Neural cell (in vitro differentiated cells): ENCODE results near the gene TMEM115. TPM values are rescaled to one million over a fixed set of nuclear protein-coding genes. Genes with fewer than 3 reads are reported as not detected.

Source experiments
- H2AFZ ChIP-seq: fragments of 200-600, 300-800 bp; sonication (generic), shearing (Covaris generic); 2 replicates; pipeline ENCODE4 v1.6.0; 2014; ENCODE audit warnings: low read depth, mild to moderate bottlenecking, antibody characterized with exemption, low read length, moderate library complexity
- H3F3A ChIP-seq: fragments of 200-600 bp; shearing (Covaris generic); 2 replicates; pipeline ENCODE4 v1.6.1; 2016; ENCODE audit warnings: mild to moderate bottlenecking, moderate library complexity, mixed read lengths, antibody characterized with exemption, low read length; ENCODE audit not compliant: insufficient read depth, poor library complexity, severe bottlenecking
- H3K27ac ChIP-seq: fragments of 200-600, 300-800 bp; sonication (generic), shearing (Covaris generic); 2 replicates; pipeline ENCODE4 v1.5.1; 2014; ENCODE audit warnings: mild to moderate bottlenecking, low read length, moderate library complexity
- H3K27me3 ChIP-seq: fragments of 300-800, 200-600 bp; sonication (generic), shearing (Covaris generic); 2 replicates; pipeline ENCODE4 v1.6.0; 2014; ENCODE audit warnings: mild to moderate bottlenecking, low read depth, low read length, moderate library complexity; ENCODE audit not compliant: insufficient read depth
- H3K36me3 ChIP-seq: fragments of 300-800, 200-600 bp; sonication (generic), shearing (Covaris generic); 2 replicates; pipeline ENCODE4 v1.5.1; 2014; ENCODE audit warnings: mild to moderate bottlenecking, antibody characterized with exemption, low read length, moderate library complexity; ENCODE audit not compliant: insufficient read depth
- H3K4me2 ChIP-seq: fragments of 300-800, 200-600 bp; sonication (generic), shearing (Covaris generic); 2 replicates; pipeline ENCODE4 v1.6.0; 2014; ENCODE audit warnings: mild to moderate bottlenecking, low read length
- H3K4me3 ChIP-seq: fragments of 300-800, 200-600 bp; sonication (generic), shearing (Covaris generic); 2 replicates; pipeline ENCODE4 v1.5.1; 2014; ENCODE audit warnings: mild to moderate bottlenecking, low read length, moderate library complexity
- H3K79me2 ChIP-seq: fragments of 200-600 bp; shearing (Covaris generic); replicated peaks from 2 replicates; pipeline ENCODE4 v1.6.0; 2014; ENCODE audit warnings: mild to moderate bottlenecking, low read length, moderate library complexity; ENCODE audit not compliant: insufficient read depth
- H3K9ac ChIP-seq: fragments of 300-800, 200-600 bp; sonication (generic), shearing (Covaris generic); 2 replicates; pipeline ENCODE4 v1.6.1; 2016; ENCODE audit warnings: mild to moderate bottlenecking, low read length, mixed read lengths
- H3K9me2 ChIP-seq: fragments of 200-600 bp; shearing (Covaris generic); 2 replicates; pipeline ENCODE4 v1.6.1; 2016; ENCODE audit warnings: mild to moderate bottlenecking, low read length, mixed read lengths; ENCODE audit not compliant: insufficient read depth
- H3K9me3 ChIP-seq: fragments of 200-600, 300-800 bp; sonication (generic), shearing (Covaris generic); 2 replicates; pipeline ENCODE4 v1.6.1; 2016; ENCODE audit warnings: mild to moderate bottlenecking, mixed run types, low read length, moderate library complexity, mixed read lengths
- H4K20me1 ChIP-seq: fragments of 200-600 bp; shearing (Covaris generic); 2 replicates; pipeline ENCODE4 v1.6.1; 2016; ENCODE audit warnings: mild to moderate bottlenecking, mixed run types; ENCODE audit not compliant: insufficient read depth
- EP300 ChIP-seq: fragments of 450-650 bp; conservative IDR thresholded peaks from 2 replicates; pipeline ENCODE4 v1.6.1; 2014; ENCODE audit warnings: antibody characterized with exemption, mild to moderate bottlenecking, moderate library complexity; ENCODE audit not compliant: poor library complexity, severe bottlenecking
- EZH2 ChIP-seq: fragments of 200-600, 300-800 bp; shearing (Covaris generic), sonication (generic); IDR thresholded peaks from 2 replicates; pipeline ENCODE4 v1.6.1; 2014; ENCODE audit warnings: antibody characterized with exemption, low read length, borderline replicate concordance, mild to moderate bottlenecking; ENCODE audit not compliant: insufficient read depth, poor library complexity, severe bottlenecking
- MXI1 ChIP-seq: fragments of 450-650 bp; conservative IDR thresholded peaks from 2 replicates; pipeline ENCODE4 v1.6.1; 2014; ENCODE audit warnings: antibody characterized with exemption, mild to moderate bottlenecking; ENCODE audit not compliant: poor library complexity, severe bottlenecking
- POLR2AphosphoS5 ChIP-seq: IDR thresholded peaks from 2 replicates; pipeline ENCODE4 v1.6.1; 2012
- RAD21 ChIP-seq: fragments of 450-650 bp; conservative IDR thresholded peaks from 2 replicates; pipeline ENCODE4 v1.6.1; 2014; ENCODE audit warnings: antibody characterized with exemption, mild to moderate bottlenecking, moderate library complexity
- SMC3 ChIP-seq: fragments of 450-650 bp; conservative IDR thresholded peaks from 2 replicates; pipeline ENCODE4 v1.6.1; 2014; ENCODE audit warnings: antibody characterized with exemption, mild to moderate bottlenecking, moderate library complexity; ENCODE audit not compliant: poor library complexity
- TAF1 ChIP-seq: IDR thresholded peaks from 2 replicates; pipeline ENCODE4 v1.6.1; 2012; ENCODE audit warnings: low read depth
- polyA plus RNA-seq: library from polyadenylated mRNA; depleted of rRNA; stranded (reverse); fragments of >200 nt; gene quantifications from 2 replicates; pipeline ENCODE4 v1.2.3, GENCODE V29; 2014
- TF ChIP-seq, protein P1 (sequence below): fragments of 450-650 bp; IDR thresholded peaks from 2 replicates; pipeline ENCODE4 v1.5.1; 2014; ENCODE audit warnings: antibody characterized with exemption, mild to moderate bottlenecking, moderate library complexity; ENCODE audit not compliant: poor library complexity, severe bottlenecking
- TF ChIP-seq, protein P2 (sequence below): IDR thresholded peaks from 2 replicates; pipeline ENCODE4 v1.6.1; 2012; ENCODE audit warnings: borderline replicate concordance

Gene TMEM115
- polyA plus RNA-seq, 1 donor from 2014 or later = 17.8 TPM

DNA sequence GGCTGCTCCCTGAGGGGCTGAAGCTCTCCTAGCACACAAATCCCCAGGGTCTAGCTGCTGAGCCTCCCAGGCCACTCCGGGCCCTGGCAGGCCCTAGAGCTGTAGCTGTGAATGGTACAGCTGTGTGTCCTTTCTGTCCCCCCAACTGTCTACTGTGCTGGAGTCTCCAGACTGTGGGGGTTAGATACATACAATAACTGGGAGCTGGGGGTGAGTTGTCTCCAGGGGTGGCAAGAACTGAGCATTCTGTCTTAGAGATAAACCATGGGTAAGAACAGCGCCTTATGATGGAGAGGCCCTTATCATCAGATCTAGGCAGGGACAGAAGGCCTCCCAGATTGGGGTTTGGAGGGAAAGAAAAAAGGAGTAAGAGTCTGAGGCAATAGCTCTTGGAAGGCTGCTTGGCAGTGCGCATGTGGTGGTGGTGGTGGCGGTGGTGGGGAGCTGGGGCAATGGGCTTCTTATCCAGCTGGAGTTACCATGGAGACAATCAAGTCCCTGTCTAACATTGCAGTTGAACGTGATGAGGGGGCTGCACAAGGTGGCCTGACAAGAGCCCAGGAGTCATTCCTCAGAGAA, 5.0 kb downstream of the TMEM115 start:
- H3K27ac ChIP-seq = no peak overlapping the region
- H3K9me3 ChIP-seq = no peaks in the 10 kb centered on the region
- H3K27me3 ChIP-seq = no peaks in the 10 kb centered on the region
- peaks cover 45% of the 10 kb centered on the region for H3K79me2 ChIP-seq
- no peaks in the 10 kb centered on the region for H3K9me2 ChIP-seq
- no peak for TF ChIP-seq POLR2AphosphoS5
- no peak for TF ChIP-seq TAF1
- TF ChIP-seq, protein P1, sequence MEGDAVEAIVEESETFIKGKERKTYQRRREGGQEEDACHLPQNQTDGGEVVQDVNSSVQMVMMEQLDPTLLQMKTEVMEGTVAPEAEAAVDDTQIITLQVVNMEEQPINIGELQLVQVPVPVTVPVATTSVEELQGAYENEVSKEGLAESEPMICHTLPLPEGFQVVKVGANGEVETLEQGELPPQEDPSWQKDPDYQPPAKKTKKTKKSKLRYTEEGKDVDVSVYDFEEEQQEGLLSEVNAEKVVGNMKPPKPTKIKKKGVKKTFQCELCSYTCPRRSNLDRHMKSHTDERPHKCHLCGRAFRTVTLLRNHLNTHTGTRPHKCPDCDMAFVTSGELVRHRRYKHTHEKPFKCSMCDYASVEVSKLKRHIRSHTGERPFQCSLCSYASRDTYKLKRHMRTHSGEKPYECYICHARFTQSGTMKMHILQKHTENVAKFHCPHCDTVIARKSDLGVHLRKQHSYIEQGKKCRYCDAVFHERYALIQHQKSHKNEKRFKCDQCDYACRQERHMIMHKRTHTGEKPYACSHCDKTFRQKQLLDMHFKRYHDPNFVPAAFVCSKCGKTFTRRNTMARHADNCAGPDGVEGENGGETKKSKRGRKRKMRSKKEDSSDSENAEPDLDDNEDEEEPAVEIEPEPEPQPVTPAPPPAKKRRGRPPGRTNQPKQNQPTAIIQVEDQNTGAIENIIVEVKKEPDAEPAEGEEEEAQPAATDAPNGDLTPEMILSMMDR = no peak
- no peak for TF ChIP-seq EZH2
- TF ChIP-seq RAD21 = no peak
- no peak for TF ChIP-seq SMC3
- TF ChIP-seq MXI1 = no peak
- TF ChIP-seq EP300 = no peak
- TF ChIP-seq, protein P2, sequence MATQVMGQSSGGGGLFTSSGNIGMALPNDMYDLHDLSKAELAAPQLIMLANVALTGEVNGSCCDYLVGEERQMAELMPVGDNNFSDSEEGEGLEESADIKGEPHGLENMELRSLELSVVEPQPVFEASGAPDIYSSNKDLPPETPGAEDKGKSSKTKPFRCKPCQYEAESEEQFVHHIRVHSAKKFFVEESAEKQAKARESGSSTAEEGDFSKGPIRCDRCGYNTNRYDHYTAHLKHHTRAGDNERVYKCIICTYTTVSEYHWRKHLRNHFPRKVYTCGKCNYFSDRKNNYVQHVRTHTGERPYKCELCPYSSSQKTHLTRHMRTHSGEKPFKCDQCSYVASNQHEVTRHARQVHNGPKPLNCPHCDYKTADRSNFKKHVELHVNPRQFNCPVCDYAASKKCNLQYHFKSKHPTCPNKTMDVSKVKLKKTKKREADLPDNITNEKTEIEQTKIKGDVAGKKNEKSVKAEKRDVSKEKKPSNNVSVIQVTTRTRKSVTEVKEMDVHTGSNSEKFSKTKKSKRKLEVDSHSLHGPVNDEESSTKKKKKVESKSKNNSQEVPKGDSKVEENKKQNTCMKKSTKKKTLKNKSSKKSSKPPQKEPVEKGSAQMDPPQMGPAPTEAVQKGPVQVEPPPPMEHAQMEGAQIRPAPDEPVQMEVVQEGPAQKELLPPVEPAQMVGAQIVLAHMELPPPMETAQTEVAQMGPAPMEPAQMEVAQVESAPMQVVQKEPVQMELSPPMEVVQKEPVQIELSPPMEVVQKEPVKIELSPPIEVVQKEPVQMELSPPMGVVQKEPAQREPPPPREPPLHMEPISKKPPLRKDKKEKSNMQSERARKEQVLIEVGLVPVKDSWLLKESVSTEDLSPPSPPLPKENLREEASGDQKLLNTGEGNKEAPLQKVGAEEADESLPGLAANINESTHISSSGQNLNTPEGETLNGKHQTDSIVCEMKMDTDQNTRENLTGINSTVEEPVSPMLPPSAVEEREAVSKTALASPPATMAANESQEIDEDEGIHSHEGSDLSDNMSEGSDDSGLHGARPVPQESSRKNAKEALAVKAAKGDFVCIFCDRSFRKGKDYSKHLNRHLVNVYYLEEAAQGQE = no peak
- no peaks in the 10 kb centered on the region for H3F3A ChIP-seq
- H2AFZ ChIP-seq = no peak overlapping the region
- H3K4me3 ChIP-seq = no peak overlapping the region
- H4K20me1 ChIP-seq = peaks cover 9% of the 10 kb centered on the region
- no peaks in the 10 kb centered on the region for H3K36me3 ChIP-seq
- no peak overlapping the region for H3K4me2 ChIP-seq
- H3K9ac ChIP-seq = no peak overlapping the region

DNA sequence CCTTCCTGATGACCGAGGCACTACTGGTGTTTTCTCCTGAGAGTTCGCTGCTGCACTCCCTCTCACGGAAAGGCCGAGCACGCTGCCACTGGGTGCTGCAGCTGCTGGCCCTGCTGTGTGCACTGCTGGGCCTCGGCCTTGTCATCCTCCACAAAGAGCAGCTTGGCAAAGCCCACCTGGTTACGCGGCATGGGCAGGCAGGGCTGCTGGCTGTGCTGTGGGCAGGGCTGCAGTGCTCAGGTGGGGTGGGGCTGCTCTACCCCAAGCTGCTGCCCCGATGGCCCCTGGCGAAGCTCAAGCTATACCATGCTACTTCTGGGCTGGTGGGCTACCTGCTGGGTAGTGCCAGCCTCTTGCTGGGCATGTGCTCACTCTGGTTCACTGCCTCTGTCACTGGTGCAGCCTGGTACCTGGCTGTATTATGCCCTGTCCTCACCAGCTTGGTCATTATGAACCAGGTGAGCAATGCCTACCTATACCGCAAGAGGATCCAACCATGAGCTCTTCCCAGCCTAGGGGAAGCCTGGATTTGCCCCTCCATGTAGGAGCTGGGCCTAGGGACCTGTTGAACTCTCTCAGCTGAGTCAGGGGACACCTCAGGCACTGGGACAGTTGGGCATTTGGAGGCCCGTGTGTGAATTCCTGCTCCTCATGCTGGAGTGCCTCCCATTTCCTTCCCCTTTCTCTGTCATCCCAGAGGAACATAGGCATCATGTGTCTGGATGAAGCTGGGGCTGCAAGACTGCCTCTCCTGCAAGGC, 5.9 kb downstream of the TMEM115 start:
- no peak overlapping the region for H3K9ac ChIP-seq
- no peak overlapping the region for H2AFZ ChIP-seq
- no peak overlapping the region for H3K4me2 ChIP-seq
- H3K27ac ChIP-seq = no peak overlapping the region
- no peak overlapping the region for H3K4me3 ChIP-seq
- H3K79me2 ChIP-seq = peaks cover 36% of the 10 kb centered on the region
- no peaks in the 10 kb centered on the region for H3K9me3 ChIP-seq
- no peaks in the 10 kb centered on the region for H3F3A ChIP-seq
- no peaks in the 10 kb centered on the region for H3K36me3 ChIP-seq
- peaks cover 9% of the 10 kb centered on the region for H4K20me1 ChIP-seq
- H3K27me3 ChIP-seq = no peaks in the 10 kb centered on the region
- no peaks in the 10 kb centered on the region for H3K9me2 ChIP-seq
- TF ChIP-seq POLR2AphosphoS5 = no peak
- no peak for TF ChIP-seq TAF1
